ENCODE results near the gene BLCAP. TPM values are rescaled to one million over a fixed set of nuclear protein-coding genes. Genes with fewer than 3 reads are reported as not detected.

Gene BLCAP
- total and polyA plus RNA-seq, 2 donors (not counting 3 experiments of a cell fraction or from before 2014, with no cell fraction given), result 90.3 to 196 TPM

DNA sequence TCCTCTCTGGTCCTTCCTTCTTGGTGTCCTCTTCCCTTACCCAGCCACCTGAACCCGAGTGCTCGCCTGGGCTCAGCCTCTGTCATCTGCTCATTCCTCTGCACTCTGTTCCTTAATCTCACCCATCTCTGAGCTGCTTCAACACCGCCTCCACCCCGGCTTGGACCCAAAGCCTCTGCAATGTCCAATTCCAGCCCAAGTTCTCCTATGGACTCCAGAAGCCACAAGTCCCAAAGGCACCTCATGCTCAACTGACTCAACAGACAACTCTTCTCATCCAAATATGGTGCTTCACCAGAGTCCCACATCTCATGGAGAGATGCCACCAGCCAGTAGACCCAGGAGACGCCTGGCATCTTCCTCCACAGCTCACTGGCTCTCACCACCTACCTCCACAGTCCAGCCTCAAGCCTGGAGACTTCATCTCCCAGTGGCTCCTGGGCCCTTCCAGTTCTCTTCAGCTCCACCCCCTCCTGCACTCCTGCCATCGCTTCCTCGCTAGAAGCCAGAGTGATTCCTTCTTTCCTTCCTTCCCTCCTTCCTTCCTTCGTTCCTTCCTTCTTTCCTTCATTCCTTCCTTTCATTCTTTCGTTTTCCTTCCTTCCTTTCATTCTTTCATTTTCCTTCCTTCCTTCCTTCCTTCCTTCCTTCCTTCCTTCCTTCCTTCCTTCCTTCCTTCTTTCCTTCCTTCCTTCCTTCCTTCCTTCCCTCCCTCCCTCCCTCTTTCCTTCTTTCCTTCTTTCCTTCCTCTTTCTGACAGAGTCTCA is 47.6 kb downstream of the BLCAP start:
- Histone ChIP-seq H3K27ac (ENCODE audit: insufficient read depth, low read depth, low read length) (no peak overlapping the region), H3K4me1 (ENCODE audit: control insufficient read depth, extremely low read depth, insufficient read depth, low read length) (peaks cover 2% of the 10 kb centered on the region), H4K20me1 (replicated peaks; ENCODE audit: control insufficient read depth, extremely low read depth, insufficient read depth, low read length) (no peaks in the 10 kb centered on the region), H3K36me3 (ENCODE audit: control insufficient read depth in 2 of 2, extremely low read depth in 1 of 2, insufficient read depth in 2 of 2, low read length in 2 of 2) (no peaks in the 10 kb centered on the region), H3K9ac (replicated peaks; ENCODE audit: extremely low read depth, insufficient read depth, low read length) (no peak overlapping the region), H3K9me3 (replicated peaks; ENCODE audit: control insufficient read depth, insufficient read depth, low read length) (no peaks in the 10 kb centered on the region), H3K4me3 (replicated peaks in 1 of 3; ENCODE audit: insufficient read depth in 1 of 3, low read depth in 1 of 3, low read length in 3 of 3) (no peak overlapping the region), H3K79me2 (ENCODE audit: control insufficient read depth, insufficient read depth, low read length) (no peaks in the 10 kb centered on the region), H2AFZ (ENCODE audit: low read depth, low read length) (no peak overlapping the region), H3K27me3 (ENCODE audit: control insufficient read depth in 2 of 2, insufficient read depth in 2 of 2, low read length in 2 of 2) (peaks cover 11 to 16% of the 10 kb centered on the region in 2 experiments), H3K4me2 (ENCODE audit: insufficient read depth, low read length) (no peak overlapping the region), H3K9me1 (replicated peaks; ENCODE audit: control insufficient read depth, extremely low read depth, insufficient read depth, low read length) (no peaks in the 10 kb centered on the region)
- intact Hi-C loops (cut with micrococcal nuclease) (no loop called here), dilution Hi-C loops (cut with MboI; ENCODE audit: extremely low pct_ligation_motif_present, low sequenced_read_pairs) (no loop called here)
- no peak for DNase-seq (ENCODE audit: low read depth, low spot score)
- no TSS peak for BruUV-seq (replicated peaks)
- TF ChIP-seq, protein P1, sequence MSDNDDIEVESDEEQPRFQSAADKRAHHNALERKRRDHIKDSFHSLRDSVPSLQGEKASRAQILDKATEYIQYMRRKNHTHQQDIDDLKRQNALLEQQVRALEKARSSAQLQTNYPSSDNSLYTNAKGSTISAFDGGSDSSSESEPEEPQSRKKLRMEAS (IDR thresholded peaks at IDR 0.05; ENCODE audit: insufficient read depth, insufficient read length), result no peak
- no peak for TF ChIP-seq JUN (IDR thresholded peaks at IDR 0.05; ENCODE audit: borderline replicate concordance, insufficient read depth, insufficient read length, low read depth)
- no peak for TF ChIP-seq EZH2 (IDR thresholded peaks at IDR 0.05; ENCODE audit: borderline replicate concordance, low read depth, low read length, severe bottlenecking)
- TF ChIP-seq CTCF (IDR thresholded peaks at IDR 0.05; ENCODE audit: extremely low read depth in 1 of 2, insufficient read depth in 1 of 2, low read depth in 1 of 2, low read length in 2 of 2), result no peak
- no peak for TF ChIP-seq FOS (IDR thresholded peaks at IDR 0.05; ENCODE audit: borderline replicate concordance, insufficient read depth, low read length)
- TF ChIP-seq POLR2A (IDR thresholded peaks at IDR 0.05; ENCODE audit: low read depth, low read length), result no peak
- no peak for TF ChIP-seq MYC (IDR thresholded peaks at IDR 0.05; ENCODE audit: low read depth, low read length)
- TF ChIP-seq POLR2AphosphoS5 (IDR thresholded peaks at IDR 0.05; ENCODE audit: insufficient read depth, low read depth, low read length), result no peak
- no peak for TF ChIP-seq GATA2 (IDR thresholded peaks at IDR 0.05; ENCODE audit: insufficient read depth, insufficient read length, low read depth, low read length)
- ChIA-PET CTCF (no interaction called here), POLR2A (no interaction called here)
- FAIRE-seq, result no peak
